Middle frontal gyrus (tissue), 1 donor: ENCODE measurements around the gene CLNK.

ENCODE experiments used
- DNase-seq: peaks from one replicate; pipeline ENCODE4 v3.0.0-alpha.2; 2015; ENCODE audit warnings: low spot score; ENCODE audit errors: extremely low spot score

CLNK gene, protein sequence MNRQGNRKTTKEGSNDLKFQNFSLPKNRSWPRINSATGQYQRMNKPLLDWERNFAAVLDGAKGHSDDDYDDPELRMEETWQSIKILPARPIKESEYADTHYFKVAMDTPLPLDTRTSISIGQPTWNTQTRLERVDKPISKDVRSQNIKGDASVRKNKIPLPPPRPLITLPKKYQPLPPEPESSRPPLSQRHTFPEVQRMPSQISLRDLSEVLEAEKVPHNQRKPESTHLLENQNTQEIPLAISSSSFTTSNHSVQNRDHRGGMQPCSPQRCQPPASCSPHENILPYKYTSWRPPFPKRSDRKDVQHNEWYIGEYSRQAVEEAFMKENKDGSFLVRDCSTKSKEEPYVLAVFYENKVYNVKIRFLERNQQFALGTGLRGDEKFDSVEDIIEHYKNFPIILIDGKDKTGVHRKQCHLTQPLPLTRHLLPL

DNA sequence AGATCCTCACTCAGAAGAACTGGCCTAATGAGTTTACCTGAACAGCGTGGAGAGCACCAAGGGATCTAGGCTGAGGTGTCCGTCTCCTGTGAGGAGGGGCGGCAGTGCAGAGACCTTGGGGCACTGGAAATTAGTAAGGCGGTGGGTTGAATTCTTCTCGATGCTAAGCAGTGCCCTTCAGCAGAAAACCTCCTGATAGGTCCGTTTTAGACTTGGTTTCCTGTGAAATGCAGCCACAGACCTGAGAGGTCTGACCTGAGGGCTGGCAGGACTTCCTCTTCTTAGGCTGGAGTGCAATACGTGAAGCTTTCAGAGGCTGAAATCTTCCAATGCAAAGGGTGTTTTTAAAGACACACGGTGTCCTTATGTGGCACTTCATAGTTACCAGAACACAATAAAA, at the start of gene CLNK:
CLNK (minus strand) TSS at position 138 of the 400 bp plus-strand sequence. CDS start 16,899 bp downstream, outside the sequence.
- no peak for DNase-seq

DNA sequence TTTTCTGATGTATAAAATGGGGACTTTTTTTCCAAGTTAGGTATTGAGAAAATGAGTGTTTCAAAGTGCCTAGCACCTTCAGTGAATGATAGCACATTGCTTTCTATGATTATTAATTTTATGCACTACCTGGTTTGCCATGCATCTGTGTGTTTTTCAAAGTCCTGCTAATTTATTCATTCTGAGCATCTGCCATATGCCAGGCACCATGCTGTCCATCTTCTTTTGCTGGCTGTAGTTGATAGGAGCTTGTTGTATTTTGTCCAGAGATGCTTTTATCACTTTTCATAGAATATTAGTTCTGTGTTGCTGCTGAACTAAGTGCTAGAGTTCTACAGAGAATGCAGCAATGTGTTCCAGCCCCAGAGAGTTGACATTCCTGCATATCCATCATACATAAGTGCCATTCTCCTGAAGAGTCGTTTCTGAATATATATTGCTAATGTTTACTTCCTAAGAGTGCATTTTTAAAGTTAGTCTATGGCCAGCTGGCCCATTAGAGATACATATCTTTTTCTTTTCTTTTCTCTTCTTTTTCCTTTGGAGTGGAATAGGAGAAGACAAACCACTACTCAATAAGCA, 49.0 kb upstream of the CLNK start:
- DNase-seq: no peak

DNA sequence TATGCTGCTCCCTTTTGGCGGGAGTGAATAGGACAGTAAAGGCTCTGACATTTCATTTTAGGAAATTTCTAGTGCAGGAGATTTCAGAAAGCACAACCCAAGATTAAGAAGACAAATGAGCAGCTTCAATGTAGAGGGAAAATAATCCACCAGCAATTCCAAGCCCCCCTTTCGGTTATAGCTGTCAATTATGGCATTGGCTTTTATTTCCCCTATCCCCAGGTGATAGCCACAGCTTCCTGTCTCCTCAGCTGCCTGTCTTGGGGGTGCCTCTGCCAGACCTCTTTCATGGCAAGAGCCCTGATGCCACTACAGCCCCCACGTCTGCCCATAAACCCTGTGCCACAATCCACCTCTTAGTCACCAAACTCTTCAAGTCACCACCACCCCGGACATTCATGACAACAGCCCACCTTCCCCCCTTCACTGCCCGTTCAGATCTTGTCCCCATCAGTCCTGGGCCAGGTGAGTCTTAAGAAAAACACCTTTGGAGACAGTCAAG, 48.4 kb upstream of the CLNK start:
- no peak for DNase-seq

DNA sequence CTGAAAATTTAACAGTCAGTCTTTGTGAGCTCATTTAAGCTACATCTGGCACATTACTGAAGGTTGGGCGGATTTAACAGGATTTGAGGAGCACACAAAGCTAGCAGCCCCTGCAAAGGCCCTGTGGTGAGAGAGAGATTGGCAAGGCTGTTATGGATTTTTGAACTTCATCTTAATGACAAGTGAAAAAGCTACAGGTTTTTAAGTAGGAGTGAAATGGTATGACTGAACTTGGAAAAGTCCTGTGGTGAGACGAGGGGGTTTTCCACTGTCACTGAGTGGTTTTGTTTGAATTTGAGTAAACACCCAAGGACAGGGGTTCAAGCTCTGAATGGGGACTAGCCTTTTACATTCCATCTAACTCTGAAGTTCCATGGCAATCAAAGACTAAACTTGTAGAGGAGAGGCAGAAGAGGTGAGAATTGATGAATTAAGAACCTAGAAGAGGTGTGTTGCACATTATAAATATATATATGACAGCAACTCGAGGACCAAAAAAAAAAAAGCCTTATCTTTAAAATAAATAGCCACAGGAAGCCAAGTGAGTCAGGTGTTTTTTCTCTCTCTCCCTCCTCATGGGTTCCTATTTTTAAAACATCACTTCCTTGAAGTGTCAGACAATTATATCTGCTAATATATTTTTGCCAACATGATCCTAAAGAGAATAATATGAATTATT, 47.8 kb upstream of the CLNK start:
- DNase-seq: no peak

DNA sequence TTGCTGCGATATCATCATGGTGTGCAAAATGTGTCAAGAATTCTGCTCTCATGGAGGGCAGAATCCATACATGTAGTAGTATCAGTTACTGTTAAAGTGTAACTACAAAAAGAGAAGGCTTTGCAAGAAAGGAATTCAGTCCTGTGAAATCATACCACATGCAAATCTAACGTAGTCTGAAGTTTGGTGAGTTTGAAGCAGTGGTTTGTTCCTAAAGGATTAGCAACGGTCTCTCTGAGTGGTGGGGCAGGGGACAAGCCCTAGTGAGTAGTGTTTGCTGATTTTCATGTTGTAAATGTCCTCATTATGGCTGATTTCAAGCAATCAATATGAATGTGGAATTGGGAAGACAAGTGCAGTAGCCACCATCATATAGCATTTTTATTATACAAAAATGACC, 47.1 kb upstream of the CLNK start:
- DNase-seq: no peak

DNA sequence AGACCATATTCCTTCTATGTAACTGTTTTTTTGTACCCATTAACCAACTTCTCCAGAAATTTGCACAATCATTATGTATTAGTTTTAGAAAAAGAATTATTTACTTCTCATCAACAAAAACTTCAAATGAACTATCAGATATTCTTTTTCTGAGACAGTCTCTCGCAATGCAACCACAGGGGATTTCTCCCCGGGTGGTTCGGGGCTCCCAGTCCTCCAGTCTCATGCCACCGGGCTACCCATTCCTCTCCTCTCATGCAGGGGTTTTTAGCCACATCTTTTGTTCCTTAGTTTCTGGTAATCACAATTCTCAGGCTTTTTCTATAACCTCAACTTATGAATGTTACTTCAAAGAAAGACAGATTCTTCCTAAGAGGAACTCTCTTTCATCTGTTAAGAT, 46.6 kb upstream of the CLNK start:
- no peak for DNase-seq

DNA sequence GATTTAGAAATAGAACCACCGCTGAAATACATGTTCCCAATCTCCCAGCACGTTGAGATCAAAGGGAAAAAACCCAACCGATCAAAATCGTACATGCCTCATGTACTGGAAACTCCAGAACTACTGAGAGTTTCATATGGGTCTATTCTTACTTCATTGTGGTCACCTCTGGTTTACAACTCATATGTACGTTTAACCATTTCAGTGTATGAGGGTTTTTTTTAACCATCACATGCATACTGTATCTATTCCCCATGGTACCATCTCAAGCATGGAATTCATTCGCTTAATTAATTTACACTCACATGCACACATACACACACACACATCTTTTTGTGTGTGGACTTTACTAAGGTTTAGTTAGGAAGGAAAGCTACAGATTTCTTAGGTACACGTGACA, 46.0 kb upstream of the CLNK start:
- no peak for DNase-seq

DNA sequence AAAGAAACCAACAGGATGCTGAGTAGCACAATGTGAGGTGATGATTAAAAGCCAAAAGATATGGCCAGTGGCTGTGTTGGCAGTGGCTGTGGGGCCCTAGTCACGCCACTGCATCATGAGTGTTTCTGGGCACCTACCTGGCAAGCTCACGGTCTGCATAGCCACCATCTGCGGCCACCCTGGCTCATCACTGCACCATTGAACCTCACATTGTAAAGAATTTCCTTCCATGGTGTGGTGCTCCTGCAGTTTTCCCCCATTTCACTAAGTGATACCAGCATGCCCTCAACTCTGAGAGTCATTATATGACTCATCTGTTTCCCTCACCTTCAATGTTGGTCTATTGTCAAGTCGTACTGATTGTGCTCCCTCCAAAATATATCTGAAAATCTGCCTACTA, 45.5 kb upstream of the CLNK start:
- no peak for DNase-seq

DNA sequence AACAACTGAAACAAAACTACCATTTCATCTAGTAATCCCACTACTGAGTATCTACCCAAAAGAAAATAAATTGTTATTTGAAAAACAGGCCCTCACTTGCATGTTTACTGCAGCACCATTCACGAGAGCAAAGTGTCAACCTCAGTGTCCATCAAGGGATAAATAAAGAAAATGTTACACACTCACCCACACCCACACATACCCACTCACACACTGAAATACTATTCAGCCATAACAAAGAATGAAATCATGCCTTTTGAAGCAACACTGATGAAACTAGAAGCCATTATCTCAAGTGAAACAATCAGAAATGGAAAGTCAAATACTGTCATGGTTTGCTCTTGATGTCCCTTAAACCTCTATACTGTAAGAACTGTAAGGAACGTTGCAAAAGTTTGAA, 44.8 kb upstream of the CLNK start:
- no peak for DNase-seq

DNA sequence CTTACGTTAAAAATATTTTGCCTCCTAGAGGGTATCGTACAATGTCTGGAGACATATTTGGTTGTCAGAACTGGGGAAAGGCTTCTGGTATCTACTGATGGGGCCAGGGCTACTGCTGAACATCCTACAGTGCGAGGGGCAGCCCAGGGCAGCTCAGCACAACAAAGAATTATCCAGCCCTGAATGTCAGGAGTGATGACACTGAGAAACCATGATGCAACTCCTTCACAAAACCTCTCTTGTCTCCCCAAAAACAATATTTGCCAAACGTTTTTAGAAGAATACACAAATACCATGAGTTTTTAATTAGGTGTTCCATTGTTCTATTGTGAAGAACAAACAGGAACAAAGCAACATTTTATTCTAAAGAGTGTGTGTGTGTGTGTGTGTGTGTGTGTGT, 43.4 kb upstream of the CLNK start:
- no peak for DNase-seq

DNA sequence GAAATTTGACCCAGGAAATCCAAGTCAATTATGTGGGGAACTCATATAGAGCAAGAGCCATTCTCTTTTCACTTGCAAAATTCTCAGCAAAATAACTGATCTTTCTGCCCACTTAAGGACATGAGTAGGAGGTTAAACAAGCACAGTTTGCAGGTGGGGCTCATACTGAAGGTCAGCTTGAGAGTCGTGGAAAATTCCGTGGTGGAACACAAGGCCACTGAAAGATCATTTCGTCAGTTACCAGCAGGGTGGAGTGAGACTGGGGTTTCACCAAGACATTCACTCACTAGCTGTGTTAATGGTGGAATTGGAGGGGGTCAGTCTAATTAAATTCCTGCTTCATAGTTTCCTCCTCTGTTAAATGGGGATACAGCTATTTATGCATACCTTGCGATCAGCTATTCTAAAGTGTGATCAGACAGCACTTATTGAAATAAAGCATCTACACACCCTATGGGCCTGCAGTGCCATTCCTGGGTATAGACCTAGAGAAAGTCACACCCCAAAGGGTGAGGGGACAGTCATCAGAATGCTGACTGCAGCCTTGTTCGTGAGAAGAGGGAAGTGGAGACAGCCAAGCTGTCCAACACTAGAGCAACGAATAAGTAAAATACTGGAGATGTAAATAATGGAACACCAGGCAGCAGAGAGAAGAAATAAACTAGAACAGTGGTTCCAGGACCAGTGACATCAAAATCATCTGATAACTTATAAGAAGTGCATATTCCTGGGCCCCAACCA, 42.7 kb upstream of the CLNK start:
- no peak for DNase-seq

DNA sequence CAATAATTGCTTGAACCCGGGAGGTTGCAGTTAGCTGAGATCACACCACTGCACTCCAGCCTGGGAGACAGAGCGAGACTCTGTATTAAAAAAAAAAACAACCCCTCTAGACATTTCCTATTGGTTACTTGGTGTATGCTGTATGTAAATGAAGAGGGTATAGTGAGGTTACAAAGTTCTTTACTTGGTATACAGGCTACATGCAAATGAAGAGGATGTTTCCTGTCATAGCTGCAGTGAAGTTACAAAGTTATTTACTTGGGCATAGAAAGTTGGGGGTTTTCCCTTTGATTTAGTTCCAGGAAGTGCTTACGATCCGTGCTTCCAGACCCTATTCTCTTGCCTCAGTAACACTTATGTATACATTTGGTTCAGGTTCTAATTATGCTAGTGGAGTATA, 38.4 kb upstream of the CLNK start:
- DNase-seq: no peak

DNA sequence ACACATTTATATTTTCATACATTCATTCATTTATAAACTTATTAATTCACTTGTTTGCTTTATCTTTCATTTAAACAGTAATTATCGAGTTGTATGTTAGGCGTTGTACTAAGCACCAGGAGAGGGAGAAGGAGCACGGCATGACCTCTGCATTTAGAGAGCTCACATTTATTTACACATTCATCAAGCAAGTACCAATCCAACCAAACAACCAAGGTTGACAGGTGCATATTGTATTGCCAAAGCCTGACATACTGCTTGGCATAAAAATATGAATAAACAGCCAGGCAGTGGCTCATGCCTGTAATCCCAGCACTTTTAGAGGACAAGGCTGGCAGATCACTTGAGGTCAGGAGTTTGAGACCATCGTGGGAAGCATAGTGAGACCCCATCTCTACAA, 37.0 kb upstream of the CLNK start:
- no peak for DNase-seq

DNA sequence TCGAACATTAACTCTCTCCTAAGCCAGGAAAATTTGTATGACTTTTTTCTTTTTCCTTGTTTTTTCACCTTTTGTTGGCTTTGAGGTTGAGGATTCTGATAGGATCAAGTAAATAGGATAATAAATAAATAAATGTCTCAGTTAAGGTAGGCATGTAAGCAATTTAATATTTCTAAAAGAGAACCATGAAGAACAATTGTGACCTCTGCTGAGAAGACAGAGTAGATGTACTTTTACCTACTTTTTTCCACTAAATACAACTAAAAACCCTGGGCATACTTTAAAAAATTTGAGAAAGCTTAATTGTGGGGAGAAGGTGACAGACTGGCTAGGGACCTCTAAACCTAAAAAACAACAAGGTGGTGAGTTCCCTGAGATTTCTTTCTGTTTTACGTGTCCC, 31.6 kb upstream of the CLNK start:
- DNase-seq: no peak

DNA sequence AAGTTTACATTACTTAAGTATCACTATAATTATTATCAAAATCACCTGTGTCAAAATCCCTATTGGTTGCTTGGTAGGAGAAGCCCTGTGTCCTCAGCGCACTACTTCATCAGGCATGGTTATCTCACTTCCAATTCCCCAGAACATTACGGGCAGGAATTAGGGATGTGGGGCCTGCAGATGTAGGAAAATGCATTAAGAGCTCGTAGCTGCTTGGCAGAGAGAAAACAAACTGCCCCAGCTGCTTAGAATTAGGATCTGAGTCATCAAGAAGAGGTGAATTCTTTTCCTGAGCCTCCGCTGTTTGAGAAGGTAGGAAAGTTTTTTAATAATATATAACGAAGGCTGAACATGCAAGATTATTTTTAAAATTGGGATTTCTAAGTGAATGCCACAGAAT, 31.1 kb upstream of the CLNK start:
- no peak for DNase-seq

DNA sequence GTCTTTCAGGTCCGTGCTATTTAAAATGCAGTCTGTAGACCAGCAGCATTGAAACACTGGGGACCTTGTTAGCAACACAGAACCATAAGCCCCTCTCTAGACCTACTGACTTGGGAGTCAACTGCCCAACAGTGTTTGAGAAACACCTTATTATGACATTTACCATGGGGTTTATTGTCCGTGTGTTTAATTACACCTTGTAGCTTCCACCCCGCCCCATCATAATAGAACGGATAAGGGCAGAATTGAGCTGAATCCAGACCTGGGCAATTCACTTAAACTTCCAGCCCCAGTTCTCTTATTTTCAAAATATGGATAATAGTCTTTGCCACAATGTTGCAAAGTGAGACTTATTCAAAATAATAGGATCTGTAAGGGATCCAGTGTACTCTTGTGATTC, 30.6 kb upstream of the CLNK start:
- DNase-seq: no peak

DNA sequence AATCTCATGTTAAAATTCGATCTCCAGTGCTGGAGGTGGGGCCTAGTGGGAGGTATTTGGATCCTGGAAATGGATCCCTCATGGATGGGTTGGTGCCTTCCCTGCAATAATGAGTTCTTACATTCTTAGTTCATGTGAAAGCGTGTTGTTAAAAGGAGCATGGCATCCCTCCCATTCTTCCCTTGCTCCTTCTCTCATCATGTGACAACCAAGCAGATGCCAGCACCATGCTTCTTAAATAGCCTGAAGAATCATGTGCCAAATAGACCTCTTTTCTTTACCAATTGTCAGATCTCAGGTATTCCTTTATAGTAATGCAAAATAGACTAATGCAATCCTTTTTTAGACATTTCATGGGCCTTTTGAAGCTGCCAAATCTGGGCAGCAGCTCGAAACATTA, 29.0 kb upstream of the CLNK start:
- DNase-seq: no peak

DNA sequence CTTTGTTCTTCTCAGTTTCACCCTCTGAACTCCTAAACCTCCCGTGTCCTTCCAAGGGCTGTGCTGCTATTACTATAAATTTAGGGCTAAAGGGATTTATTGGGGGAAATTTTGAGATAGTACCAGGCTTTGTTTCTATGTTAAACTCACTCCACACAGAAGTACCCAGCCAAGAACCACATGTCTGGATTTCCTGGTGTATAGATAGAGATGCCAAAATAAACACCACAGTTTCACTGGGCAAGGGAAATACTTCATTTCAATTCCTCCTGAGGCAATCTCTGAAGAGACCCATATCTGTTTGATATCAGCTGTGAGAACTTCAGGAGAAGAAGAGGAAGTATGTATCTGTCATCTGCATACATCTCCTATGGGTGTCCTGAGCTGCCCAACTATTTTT, 21.7 kb upstream of the CLNK start:
- DNase-seq: no peak

DNA sequence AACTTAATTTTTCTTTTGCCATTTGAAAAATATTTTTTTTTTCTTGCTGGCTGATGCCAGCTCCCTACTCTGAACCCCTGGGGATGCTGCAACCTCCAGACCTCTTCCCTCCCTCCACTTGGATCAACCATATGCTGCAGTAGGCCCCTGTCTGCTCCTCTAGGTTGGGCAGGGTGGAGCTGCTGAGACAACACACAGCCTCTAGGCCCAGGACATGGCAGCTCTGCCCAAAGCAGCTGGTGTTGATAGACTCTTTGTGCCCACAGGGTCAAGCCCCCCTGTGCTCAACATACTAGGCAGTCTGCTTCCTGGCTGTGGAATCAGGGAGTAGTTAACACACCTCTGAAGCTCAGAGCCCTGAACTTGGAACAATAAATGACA, 19.9 kb upstream of the CLNK start:
- DNase-seq: no peak

DNA sequence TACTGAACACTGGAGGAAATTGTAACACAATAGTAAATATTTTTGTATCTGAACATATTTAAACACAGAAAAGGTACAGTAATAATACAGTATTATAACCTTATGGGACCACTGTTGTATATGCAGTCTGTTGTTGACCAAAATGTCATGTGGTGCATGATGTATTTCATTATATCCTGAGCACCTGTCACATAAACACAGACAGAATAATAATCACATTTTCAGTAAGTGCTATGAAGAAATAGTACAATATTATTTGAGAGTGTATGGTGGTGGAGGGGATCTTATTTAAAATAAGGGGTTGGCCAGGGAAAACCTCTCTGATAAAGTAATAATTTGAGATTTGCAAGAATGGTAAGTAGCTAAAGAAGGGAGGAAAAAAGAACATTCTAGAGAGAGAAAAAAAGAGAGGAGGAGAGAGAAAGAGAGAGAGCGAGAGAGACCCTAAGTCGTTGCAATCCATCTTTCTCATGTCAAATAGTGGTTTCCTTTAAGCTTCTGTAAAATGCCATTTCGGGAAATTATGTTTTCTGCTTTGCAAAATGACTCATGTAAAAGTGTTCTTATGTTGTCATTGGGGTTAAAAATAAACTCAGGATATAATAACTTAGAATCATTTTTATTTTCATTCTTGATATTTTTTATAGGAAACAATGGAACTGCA, 19.3 kb upstream of the CLNK start:
- no peak for DNase-seq

DNA sequence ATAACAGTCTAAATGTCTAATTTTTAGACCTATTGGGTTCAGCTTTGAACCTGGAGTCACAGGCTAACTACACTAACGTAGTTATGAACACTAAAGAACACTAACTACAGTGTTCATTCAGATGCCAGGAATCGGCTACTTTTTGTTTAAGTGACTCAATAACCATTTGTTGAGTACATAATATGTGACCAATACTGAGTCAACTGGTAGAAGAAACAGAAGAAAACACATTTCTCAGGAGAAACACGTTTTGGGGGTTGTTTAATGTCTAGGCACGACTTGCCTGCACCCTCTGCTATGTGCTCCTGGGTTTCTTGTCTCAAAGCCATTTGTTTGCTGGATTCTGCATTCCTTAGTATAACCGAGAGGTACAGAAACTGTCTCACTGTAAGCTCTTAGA, 18.6 kb upstream of the CLNK start:
- DNase-seq: no peak
